Measurements from ENCODE around the gene PNMA6A.
A peak's percentile ranks its signal among the peaks of the same experiment; 100 is the strongest.
"Not testable (repeated sequence)": the region's sequence is repeated elsewhere in the genome, so short reads cannot be mapped to it uniquely, and the experiment has no call there.

PNMA6A gene

GRCh38 chrX:153071909-153072583 lies at the start of gene PNMA6A:
TSS of gene PNMA6A (plus strand) at chrX:153072454. CDS start at chrX:153073063, 609 bp downstream.
- peak; percentile 78 to 90 for ATAC-seq

- ATAC-seq = not testable (repeated sequence)
Observed at GRCh38 chrX:153026501-153026900, 45.8 kb upstream of the PNMA6A start.

- not testable (repeated sequence) for ATAC-seq
Observed at GRCh38 chrX:153028487-153028886, 43.8 kb upstream of the PNMA6A start.

- ATAC-seq = no peak
Observed at GRCh38 chrX:153029162-153029561, 43.1 kb upstream of the PNMA6A start.

- ATAC-seq = no peak
Observed at GRCh38 chrX:153029875-153030274, 42.4 kb upstream of the PNMA6A start.

- no peak for ATAC-seq
Observed at GRCh38 chrX:153030801-153031200, 41.5 kb upstream of the PNMA6A start.

GRCh38 chrX:153032397-153033118 lies 39.7 kb upstream of the PNMA6A start:
- peak; percentile 75 to 78 for ATAC-seq

GRCh38 chrX:153049093-153049492 lies 23.2 kb upstream of the PNMA6A start:
- no peak for ATAC-seq

GRCh38 chrX:153052534-153052933 lies 19.7 kb upstream of the PNMA6A start:
- no peak for ATAC-seq

- no peak for ATAC-seq
Observed at GRCh38 chrX:153055871-153056749, 16.1 kb upstream of the PNMA6A start, which contains the start of gene PNMA3. TSS of gene PNMA3 (plus strand) at chrX:153056470. CDS start at chrX:153057056, 586 bp downstream.

GRCh38 chrX:153057281-153057680 lies 15.0 kb upstream of the PNMA6A start:
- ATAC-seq = no peak

- no peak for ATAC-seq
Observed at GRCh38 chrX:153059191-153060094, 12.8 kb upstream of the PNMA6A start.

- ATAC-seq = no peak
Observed at GRCh38 chrX:153060095-153060445, 12.2 kb upstream of the PNMA6A start.

GRCh38 chrX:153061732-153062131 lies 10.5 kb upstream of the PNMA6A start:
- peak; percentile 67 to 94 for ATAC-seq

- no peak for ATAC-seq
Observed at GRCh38 chrX:153063315-153063714, 8.9 kb upstream of the PNMA6A start.

GRCh38 chrX:153064061-153064460 lies 8.2 kb upstream of the PNMA6A start:
- ATAC-seq = no peak

GRCh38 chrX:153065389-153065788 lies 6.9 kb upstream of the PNMA6A start:
- ATAC-seq = no peak

- not testable (repeated sequence) for ATAC-seq
Observed at GRCh38 chrX:153066402-153066801, 5.9 kb upstream of the PNMA6A start.

- ATAC-seq = not testable (repeated sequence)
Observed at GRCh38 chrX:153073331-153073730, 1.1 kb downstream of the PNMA6A start.

- no peak for ATAC-seq
Observed at GRCh38 chrX:153074262-153074899, 2.1 kb downstream of the PNMA6A start.

- ATAC-seq = no peak
Observed at GRCh38 chrX:153074935-153075334, 2.7 kb downstream of the PNMA6A start.

GRCh38 chrX:153075366-153075765 lies 3.1 kb downstream of the PNMA6A start:
- no peak for ATAC-seq
